DMS53 (cell line): Measurements from ENCODE around the gene BTRC.
A peak's percentile ranks its signal among the peaks of the same experiment; 100 is the strongest.

Source experiments
- DNase-seq: peaks from one replicate; lab custom pipeline; 2025; lab: John Stamatoyannopoulos, UW

BTRC gene

DNA sequence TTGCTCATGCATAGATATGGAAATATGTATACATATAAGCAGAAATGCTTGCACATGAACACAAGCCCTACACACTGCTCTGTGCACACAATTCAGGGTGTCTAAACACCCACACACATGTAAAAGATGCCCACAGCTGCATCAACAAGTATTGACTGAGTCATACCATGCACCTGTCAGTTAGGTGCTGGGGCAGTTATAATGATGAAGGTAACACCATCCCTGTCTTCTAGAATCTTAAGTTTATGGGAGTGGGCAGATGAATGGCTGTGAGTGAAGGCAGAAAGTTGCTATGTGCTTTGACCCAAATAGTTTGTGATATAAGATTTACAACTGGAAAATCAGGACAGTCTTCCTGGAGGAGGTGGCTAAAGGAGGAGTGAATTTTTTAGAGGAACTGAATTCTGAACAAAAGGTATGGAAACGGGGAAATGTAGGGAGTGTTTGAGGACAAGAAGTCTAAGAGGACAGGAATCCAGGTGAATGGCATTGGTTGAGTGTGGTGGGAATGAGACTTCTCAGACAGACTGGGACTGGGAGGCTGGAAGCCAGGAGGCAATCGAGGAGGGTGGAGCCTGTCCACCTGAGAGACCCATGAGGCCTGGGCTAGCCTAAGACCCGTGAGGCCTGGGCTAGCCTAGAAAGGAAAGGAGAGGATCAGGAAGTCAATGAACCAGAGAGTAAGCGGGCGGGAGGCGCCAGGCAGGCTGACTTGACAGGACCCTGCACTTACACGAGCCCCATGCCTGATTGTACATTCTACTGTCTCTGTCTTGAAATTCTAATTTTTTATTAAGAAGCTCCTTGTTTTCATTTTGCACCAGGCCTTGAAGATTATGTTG is 213.4 kb downstream of the BTRC start:
- peak; percentile 57 for DNase-seq

GRCh38 chr10:101568054-101568745 is 214.2 kb downstream of the BTRC start:
- no peak for DNase-seq

DNA sequence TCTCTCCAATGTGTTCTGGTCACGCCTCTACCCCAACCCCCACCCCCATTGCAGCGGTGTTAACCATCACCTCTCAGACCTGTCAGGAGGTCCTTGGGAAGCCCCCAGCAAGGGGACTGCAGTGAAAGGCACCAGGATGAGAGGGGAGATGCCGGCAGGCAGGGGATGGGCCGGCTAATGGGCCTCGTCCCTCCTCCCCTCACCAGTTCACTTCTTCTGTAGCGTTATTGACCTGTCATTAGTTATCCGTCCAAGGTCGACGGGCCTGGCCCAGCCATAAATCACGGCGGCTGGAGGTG is 215.3 kb downstream of the BTRC start:
- DNase-seq, result no peak

- DNase-seq, result peak; percentile 79
These were observed 215.9 kb downstream of the BTRC start for GRCh38 chr10:101569622-101570427.

- DNase-seq, result peak; percentile 70
These were observed 216.7 kb downstream of the BTRC start for GRCh38 chr10:101570428-101571270.

GRCh38 chr10:101571271-101571925 is 217.4 kb downstream of the BTRC start:
- no peak for DNase-seq

DNA sequence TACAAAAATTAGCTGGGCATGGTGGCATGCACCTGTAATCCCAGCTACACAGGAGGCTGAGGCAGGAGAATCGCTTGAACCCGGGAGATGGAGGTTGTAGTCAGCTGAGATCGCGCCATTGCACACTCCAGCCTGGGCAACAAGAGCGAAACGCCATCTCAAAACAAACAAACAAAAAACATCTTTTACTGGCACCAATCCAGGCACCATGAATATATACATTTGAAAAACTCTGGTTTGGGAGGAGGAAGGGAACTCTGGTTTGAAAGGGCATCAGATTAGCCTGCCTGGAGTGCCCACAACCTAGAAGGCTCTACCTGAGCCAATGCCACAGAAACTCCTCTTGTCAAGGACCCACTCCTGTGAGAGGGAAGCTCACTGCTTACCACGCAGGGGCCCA is 218.2 kb downstream of the BTRC start:
- no peak for DNase-seq

- peak; percentile 25 for DNase-seq
These were observed 218.8 kb downstream of the BTRC start for GRCh38 chr10:101572785-101573184.

GRCh38 chr10:101573885-101574753 is 220.2 kb downstream of the BTRC start:
- no peak for DNase-seq

GRCh38 chr10:101575091-101575490 is 221.1 kb downstream of the BTRC start:
- no peak for DNase-seq

- DNase-seq, result no peak
These were observed 221.7 kb downstream of the BTRC start for GRCh38 chr10:101575580-101576210.

- DNase-seq, result peak; percentile 40
These were observed 222.4 kb downstream of the BTRC start for GRCh38 chr10:101576211-101576863.

- no peak for DNase-seq
These were observed 223.3 kb downstream of the BTRC start for GRCh38 chr10:101577121-101577871.

DNA sequence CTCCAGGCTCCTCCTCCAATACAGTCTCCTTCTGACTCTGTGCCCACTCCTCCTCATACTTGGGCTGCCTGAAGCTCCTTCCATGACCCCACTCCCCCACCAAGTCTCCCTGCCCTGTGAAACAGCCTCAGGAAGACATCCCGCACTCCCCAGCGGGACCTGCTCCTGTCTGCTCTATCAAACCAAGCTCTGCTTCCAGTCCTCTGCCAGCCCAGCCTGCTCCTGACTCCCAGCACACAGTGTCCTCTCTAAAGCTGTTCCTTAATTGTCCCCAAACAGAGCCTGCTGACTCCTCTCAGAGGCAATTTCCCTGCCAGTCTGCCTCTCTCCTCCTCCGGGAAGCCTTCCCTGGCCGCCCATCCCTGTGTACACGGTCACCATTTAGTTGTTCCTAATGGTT is 224.2 kb downstream of the BTRC start:
- DNase-seq, result no peak

- no peak for DNase-seq
These were observed 225.0 kb downstream of the BTRC start for GRCh38 chr10:101578803-101579515.

DNA sequence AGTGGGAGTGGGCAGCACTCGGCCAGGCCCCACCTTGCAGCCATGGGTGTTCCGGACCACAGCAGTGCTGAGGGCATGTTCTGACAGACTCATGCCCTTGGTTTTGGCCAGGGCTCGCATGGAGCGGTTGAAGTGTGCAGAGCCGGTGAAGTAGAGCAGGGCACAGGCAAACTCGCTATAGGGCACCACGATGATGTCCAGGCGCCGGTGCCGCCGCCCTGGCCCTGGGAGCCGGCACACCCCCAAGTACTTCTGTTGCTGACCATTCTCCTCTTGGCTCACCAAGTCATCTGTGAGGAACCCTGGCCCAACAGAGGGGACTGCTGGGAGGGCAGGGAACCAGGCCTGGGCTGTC is 225.5 kb downstream of the BTRC start:
- DNase-seq, result no peak

GRCh38 chr10:101580486-101581399 is 226.8 kb downstream of the BTRC start:
- DNase-seq, result no peak
